Vagina (tissue), 2 donors: ENCODE measurements around the gene KNDC1.

ENCODE experiments used
- POLR2AphosphoS5 ChIP-seq, 2 donors: sonication (generic); formaldehyde crosslinking; IDR thresholded peaks; one replicate each; pipeline ENCODE4 v1.9.0; 2017; ENCODE audit warnings: antibody characterized with exemption in 2 of 2, mild to moderate bottlenecking in 2 of 2, low read depth in 1 of 2; ENCODE audit not compliant: insufficient read depth in 1 of 2
- TF ChIP-seq, protein P1 (sequence below), 3 experiments: fragments of 450-650 bp in 2 of 3; fragments of 200-600 bp in 1 of 3; sonication (generic) in 1 of 3; IDR thresholded peaks; one replicate each; pipeline ENCODE4 v1.5.1; 2017 to 2019; ENCODE audit warnings: antibody characterized with exemption in 3 of 3, mild to moderate bottlenecking in 2 of 3, moderate library complexity in 2 of 3

DNA sequence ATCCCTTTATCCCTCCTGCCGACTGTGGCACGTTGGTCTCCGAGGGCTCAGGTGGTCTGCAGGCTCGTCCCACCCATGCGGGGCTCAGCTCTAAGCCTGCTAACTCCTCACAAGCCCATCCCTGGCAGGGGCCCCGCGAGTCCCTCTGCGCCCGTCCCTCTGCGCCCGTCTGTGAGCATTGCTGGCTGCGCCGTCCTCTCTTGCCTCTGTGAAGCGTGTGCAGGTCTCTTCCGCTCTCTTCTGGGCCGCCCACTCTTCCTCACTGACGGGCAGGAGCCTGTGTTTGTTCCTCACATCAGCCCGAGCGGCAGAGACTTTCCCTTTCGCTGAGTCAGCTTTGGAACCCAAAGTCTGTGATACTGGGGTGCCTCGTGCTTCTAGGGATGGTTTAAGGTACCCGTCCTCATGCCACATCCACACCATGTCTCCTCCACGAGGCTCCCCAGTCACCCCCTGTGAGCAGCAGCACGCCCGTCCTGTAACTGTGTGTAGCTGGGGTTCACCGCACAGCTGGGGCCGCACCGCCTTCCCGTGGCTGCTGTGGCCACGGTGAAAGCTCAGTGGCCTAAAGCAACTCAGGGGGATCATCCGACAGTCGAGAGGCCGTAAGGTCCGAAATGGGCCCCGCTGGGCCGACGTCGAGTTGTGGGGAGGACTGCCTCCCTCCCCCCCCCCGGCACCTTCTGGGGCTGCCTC lies 36.8 kb upstream of the KNDC1 start:
- TF ChIP-seq, protein P1, sequence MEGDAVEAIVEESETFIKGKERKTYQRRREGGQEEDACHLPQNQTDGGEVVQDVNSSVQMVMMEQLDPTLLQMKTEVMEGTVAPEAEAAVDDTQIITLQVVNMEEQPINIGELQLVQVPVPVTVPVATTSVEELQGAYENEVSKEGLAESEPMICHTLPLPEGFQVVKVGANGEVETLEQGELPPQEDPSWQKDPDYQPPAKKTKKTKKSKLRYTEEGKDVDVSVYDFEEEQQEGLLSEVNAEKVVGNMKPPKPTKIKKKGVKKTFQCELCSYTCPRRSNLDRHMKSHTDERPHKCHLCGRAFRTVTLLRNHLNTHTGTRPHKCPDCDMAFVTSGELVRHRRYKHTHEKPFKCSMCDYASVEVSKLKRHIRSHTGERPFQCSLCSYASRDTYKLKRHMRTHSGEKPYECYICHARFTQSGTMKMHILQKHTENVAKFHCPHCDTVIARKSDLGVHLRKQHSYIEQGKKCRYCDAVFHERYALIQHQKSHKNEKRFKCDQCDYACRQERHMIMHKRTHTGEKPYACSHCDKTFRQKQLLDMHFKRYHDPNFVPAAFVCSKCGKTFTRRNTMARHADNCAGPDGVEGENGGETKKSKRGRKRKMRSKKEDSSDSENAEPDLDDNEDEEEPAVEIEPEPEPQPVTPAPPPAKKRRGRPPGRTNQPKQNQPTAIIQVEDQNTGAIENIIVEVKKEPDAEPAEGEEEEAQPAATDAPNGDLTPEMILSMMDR (IDR thresholded peaks at IDR 0.05), result no peak
- no peak for TF ChIP-seq POLR2AphosphoS5 (IDR thresholded peaks at IDR 0.05; ENCODE audit: insufficient read depth in 1 of 2, low read depth in 1 of 2)
